NCI-H460 (cell line): Measurements from ENCODE around the gene CCDC77. TPM values are rescaled to one million over a fixed set of nuclear protein-coding genes. Genes with fewer than 3 reads are reported as not detected.

Experiments
- DNase-seq: peaks from one replicate; pipeline ENCODE4 v3.0.0-alpha.2; 2016; ENCODE audit warnings: low read depth; ENCODE audit errors: extremely low read depth
- total RNA-seq: library from RNA; depleted of rRNA; stranded (reverse); fragments of >200 nt; shearing (Covaris generic); gene quantifications from 2 replicates; pipeline ENCODE4 v1.2.3, GENCODE V29; 2014

The CCDC77 gene
- total RNA-seq, 1 experiment from 2014 or later: 31.8 TPM

DNA sequence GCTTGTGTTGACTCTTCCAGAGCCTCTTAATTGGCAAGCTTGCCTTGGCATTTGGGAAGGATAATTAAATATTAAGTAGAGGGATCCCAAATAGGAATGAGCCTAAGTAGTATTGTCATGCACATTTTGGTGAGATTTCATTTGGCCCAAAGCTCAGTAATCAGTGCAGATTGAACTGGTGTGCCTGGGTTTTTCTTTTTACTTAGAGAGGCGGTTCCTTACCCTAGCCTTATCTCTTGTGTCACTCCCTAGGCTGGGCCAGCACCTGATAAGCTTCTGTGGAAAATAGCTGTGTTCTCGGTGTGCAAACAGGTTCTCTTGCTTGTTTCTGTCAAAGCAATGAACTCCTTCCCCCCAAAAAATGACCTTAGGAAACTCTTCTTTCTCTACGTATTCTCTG lies 49.0 kb downstream of the CCDC77 start:
- DNase-seq: no peak

DNA sequence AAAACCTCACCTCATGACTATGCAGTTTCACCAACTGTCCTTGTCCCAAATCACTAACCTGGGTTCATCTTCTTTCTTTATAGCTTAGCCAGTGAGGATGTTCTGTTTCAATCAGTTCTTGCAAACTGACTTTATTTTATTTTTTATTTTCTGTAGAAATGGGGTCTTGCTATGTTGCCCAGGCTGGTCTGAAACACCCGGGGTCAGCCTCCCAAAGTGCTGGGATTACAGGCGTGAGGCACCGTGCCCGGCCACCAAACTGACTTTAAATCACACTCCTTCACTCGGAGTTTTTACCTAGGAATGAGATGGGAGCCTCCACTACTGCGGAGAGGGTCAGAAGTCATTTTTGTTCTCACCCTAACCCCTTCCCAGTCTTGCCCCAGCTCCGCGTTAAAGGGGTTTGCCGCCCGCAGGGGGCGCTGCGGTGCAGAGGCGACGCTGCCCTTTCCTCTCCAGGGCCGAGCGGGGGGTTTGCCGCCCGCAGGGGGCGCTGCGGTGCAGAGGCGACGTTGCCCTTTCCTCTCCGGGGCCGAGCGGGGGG lies 51.3 kb downstream of the CCDC77 start:
- no peak for DNase-seq

DNA sequence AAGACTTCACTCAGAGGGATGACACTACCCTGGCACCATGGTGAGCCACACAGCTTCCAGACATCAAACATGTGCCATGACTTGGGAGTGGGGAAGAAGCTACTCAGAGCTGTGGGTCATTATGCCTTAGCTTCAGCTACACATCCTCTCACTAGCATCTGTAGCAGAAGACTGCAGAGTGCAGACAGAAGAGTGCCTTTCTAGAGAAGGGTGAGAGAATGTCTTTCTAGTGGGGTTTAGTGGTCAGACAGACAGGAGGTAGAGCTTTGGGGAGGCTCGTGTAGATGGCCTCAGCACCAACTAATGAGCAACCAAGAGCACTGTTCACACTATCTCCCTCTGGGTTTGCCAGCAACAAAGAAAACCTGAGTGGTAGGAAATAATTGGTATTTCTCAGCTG lies 53.4 kb downstream of the CCDC77 start:
- DNase-seq: no peak

DNA sequence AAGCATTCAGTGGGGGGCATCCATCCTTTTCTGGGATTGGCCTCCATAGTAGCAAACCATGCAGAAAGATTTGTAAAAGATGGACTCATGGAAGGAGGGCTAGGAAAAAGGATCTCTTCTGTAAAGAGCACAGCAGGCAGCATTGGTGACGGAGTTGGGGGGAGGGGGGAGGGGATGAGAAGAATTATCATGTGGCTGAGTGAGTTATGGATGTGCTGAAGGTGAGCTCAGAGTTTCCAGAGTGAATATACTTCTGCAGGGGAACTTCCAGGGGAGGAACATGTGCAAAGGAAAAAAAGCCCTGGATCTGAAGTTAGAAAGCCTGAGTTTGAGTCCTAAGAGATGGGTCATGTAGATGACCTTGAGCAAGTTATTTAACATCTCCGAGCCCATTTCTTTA lies 54.4 kb downstream of the CCDC77 start:
- DNase-seq: no peak

DNA sequence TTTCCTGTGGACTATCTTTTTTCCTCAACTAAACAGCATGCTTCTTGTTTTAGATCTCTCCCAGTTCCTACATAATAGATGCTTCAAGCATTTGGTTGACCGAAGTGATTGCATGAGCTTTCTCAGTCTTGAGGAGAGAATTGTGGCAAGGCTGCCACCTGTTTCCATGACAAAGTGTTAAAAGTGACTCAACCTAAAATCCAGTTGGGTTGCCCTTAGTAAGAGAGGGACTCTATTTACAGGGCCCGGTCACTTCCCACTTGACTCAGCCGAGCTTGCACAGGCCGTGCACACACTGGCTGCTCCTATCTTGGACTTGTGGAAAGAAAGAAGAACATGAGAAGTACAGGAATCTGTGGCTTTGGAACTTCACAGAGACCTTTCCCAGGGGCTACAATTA lies 56.2 kb downstream of the CCDC77 start:
- no peak for DNase-seq

DNA sequence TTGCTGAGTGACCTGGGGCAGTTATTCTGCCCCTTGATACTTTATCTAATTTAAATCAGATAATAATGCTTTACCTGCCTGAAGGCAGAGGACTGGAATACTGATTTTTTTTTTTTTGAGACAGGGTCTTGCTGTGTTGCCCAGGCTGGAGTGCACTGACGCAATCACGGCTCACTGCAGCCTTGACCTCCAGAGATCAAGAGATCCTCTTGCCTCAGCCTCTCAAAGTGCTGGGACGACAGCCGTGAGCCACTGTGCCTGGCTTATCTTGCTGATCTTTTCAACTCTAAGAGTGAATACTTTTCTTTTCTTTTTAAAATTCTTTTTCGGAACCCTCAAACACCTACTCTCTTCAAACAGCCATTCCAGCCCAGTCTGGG lies 57.6 kb downstream of the CCDC77 start:
- DNase-seq: no peak

DNA sequence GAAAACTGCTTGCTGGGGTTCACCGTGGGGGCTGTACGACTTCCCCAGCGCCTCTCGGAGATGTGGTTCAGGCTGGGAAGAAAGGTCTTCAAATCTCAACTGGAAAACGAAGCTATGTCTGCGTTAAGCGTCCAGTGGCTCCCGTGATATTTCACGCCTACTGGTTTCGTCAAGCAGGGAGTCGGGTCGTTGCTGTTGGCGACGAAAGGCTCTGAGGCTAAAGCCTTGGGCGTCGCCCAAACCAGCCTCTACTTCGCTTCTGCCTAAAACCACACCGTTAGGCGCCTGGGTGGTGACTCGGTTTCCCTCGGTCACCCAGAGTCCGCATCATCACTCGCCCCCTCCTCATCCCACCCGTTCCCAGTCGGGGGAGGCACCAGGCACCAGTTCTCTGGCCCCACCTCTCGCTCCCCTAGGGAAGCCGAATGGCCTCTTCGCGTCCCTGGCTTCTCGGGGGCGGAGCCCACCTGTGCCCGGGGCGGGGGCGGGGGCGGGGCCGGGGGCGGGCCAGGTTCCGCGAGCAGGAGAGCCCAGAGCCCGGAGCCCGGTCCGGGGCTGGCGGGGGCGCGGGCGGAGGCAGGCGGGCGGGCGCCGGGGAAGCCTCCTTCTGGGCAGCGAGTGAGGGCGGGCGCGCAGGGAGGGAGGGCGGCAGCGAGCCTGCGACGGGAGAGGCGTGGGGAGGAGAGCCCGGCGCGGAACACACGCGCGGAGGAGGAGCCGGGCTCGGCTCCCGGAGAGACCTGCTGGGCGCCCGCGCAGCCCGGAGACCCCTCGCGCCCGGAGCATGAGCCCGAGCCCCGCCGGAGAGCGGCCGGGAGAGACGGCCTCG lies 58.2 kb downstream of the CCDC77 start, which contains the start of gene B4GALNT3:
Gene B4GALNT3, plus strand, starts transcription at position 510 of the 829 bp plus-strand sequence. CDS start 438 bp downstream, outside the sequence.
- peak; percentile 14 for DNase-seq

DNA sequence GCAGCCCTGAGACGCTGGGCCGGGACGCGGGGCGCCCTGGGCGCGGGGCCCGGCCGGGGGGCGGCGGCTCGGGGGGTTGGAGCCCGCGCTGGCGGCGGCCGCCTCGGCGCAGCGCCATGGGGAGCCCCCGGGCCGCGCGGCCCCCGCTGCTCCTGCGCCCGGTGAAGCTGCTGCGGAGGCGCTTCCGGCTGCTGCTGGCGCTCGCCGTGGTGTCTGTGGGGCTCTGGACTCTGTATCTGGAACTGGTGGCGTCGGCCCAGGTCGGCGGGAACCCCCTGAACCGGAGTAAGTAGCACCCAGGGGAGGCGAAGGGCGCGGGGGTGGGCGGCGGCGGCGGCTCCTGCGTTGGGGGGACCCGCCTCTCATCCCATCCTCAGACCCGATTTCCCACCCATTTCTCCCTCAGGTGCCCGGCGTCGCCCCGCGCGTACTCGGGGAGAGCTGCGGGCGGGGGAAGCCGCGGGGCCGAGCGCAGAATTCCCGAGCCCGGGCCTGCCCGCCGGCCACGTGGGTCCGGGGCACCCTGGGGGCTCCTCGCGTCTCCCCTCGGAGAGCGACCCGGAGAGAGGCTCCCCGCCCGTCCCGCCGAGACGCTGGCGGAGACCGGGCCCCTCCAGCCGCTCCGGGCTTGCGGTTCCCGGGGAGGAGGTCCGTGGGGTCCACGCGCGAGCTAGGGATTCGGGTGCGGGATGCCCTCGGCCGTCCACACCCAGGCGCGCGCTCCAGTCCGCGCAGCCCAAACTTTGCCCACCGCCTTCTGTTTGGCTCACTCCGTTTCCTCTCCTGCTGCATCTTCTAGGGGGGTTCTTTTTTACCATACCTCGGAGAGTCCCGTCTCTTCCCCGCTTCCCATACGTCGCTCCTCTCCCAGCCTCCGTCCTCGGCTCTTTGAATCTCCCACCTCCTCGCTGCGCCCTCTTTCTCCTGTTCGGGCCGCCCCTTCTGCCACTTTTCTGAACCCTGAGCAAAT lies 59.1 kb downstream of the CCDC77 start:
- no peak for DNase-seq

DNA sequence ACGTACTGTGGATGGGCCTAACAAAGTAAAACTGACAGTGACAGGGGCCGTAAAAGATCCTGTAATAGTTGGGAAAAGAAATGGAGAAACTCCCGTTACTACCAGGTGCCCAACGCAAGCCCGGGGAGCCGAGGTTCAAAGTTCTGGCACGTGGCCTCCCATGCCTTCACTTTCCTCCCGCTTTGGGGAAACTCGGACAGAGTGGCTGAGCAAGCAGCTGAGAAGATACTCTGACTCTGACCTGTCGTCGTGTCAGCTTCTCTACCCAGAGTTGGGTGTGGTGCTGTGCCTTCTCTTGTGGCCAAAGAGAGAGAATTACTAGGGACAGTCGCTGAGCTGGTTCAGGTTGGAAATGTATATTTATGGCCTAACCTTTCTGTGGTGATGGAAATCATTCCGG lies 60.0 kb downstream of the CCDC77 start:
- no peak for DNase-seq

DNA sequence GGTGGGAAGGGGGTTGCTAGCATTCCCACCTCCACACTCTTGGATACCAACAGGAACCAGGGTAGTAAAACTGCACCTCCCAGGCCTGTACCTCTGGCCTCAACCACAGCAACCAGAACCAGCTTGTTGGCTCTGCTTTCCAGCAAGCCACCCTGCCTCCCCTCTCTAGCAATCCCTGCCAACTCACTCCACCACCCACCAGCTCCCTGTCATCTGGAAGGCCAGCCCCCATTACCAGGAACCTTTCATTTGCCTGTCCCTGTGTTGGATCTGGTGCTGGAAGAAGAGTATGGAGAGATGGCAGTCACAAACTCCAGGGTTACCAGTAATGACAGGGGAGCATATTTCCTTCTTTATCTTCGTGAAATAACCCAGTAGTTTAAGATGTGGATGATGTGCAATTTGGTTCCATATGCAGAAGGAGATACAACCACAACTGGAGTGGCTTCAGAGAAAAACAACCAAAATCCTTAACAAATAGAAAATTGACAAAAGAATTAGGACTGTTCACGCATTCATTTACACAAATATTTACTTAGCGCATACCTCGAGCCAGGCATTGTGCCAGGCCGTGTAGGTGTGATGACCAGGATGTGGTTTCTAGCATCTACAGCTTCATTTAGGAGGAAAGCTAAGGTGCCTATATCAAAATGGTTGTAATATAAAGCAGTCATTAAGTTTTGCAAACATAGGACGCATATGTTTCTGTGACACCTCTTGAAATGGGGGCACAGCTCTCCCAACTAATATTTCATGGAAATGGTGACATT lies 61.7 kb downstream of the CCDC77 start:
- DNase-seq: no peak

DNA sequence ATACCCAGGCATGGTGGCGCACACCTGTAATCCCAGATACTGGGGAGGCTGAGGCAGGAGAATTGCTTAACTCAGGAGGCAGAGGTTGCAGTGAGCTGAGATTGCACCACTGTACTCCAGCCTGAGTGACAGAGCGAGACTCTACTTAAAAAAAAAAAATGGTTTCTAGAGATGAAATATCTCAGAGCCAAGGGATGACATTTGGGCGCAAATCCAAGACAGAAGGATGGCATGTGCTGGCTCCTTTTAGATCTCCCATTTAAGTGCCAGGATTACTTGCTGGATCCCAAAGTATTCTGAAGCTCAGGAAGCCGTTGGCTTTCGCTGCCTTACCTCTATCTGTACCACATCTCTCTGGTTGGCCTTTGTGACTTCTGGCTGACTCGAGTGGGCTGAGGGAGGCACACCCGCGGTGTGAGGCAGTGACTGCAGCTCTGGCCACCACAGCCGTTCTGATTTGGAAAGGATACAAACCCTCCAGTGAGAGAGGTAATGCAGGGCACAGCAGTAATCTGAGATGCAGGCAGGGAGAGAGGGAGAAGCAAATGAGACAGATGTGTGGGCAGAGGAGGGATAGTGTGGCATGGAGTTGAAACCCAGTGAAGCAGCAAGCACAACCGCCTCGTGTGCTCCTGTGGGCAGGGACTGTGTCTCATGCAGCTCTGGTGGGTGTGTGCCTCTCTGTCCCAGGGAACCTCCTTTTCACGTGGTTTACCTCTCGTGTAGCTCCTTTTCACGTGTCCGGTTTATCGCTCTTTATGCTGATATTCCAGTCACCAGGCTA lies 63.2 kb downstream of the CCDC77 start:
- DNase-seq: no peak

DNA sequence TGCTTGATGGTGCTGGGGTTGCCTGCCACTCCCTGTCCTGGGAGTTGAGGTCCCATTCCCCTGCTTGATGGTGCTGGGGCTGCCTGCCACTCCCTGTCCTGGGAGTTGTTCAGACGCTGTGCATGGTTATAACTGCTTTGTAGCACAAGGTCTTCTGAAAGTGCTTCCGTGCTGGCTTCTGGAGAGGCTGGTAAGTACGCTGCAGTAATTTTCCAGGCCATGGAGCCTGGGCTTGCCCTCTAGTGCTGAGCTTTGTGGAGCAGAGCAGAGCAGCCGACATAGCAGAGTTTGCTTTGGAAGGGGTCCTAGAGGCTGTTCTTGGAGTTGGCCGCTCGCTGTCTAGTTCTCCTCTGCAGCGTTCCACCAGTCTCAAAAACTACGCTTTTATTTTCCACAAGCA lies 64.6 kb downstream of the CCDC77 start:
- no peak for DNase-seq

DNA sequence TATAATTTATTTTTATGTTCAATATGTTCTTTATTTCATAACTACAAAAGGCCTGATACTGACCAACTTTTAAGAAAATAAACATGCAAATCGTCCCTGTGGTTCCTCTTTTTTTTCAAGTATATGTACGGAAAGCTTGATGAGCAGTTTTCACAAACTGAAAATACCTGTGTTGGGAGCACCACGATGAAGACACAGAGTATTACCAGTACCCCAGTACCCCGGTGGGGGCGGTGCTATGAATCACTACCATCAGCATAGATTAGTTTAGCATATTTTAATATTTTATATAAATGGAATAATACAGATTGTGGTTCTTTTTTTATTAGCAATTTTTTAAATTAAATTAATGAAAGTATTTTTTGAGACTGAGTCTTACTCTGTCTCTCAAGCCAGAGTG lies 65.3 kb downstream of the CCDC77 start:
- no peak for DNase-seq

DNA sequence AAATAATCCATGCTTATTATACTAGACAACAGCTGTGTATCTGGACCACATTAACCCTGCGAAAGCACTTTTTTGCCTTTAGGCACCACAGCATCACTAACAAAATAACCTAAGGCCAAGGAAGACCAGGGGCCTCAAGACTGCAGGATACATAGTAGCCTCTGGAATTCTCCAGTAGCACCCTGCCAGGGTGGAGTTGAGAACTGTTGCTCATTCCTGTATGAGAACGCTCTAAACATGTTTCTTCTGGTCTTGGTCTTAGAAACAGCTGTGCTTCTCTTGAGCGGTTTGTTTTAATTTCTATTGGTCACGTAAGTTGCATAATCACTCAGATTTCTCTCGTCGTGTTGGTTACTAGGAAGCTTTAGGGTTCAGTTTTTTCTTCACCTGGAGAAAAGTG lies 66.1 kb downstream of the CCDC77 start:
- DNase-seq: no peak

DNA sequence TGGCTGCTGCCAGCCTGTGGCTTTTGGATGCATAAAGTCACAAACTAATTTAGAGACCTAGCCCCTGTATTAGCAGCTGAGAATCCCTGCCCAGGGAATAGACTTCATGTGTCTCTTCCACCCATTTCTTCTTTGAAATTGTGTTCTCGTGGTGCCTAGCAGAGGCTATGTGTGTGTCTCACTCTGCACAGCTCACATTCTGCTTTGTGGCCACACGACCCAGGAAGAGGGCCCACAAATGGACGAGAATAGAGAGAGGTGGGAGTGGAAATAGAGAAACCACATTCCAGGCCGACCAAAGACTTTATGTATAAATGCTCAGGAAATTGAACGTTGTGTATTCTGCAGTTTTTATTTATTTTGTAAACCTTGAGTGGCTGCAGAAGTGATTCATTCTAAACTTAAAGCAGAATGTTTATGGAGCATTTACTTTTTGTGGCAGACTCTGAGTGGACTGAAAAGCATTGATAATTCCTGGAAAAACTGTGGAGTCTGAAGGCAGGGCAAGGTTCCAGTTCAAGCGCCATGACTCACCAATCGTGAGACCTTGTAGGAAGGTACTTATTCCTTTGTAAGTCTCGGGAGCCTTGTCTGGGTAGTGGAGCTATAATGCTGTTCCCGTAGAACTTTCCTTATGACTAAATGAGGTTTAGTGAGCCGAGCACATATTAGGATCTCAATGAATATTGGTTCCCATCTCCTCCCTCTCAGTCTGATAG lies 67.4 kb downstream of the CCDC77 start:
- DNase-seq: no peak

DNA sequence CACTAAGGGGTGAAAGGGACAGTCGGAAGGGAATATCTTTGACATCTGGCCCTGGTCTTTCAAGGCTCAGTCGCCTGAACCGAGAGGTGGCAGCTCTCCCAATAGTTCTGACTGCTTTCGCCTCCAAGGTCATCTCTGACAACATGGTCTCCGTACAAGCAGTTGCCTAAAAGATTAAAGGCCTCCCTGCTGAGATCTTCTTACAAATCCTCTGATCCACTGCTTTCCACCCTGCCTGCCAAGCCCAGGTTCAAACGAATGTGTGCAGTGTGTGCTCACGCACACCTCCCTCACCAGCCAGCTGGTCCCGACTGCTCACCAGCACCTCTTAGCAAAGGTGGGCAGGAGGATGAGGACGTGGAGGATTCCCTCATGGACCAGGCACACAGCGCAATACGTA lies 68.7 kb downstream of the CCDC77 start:
- no peak for DNase-seq

DNA sequence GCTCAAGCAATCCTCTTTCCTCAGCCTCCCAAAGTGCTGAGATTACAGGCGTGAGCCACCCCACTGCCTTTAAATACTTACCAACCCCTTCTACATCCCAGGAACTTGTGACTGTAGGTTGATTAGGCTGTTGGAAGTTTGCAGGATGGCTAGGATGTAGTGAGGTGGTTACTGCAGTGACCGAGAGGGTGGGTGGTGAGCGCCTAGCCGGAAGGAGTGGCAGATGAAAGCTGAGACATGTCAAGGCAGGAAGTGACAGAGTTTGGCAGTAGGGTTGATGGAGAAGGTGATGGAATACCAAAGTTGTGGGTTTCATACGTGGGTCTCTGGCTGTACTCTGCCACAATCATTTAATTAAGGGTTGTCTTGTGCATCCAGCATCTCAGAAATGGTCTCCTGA lies 71.8 kb downstream of the CCDC77 start:
- DNase-seq: no peak

DNA sequence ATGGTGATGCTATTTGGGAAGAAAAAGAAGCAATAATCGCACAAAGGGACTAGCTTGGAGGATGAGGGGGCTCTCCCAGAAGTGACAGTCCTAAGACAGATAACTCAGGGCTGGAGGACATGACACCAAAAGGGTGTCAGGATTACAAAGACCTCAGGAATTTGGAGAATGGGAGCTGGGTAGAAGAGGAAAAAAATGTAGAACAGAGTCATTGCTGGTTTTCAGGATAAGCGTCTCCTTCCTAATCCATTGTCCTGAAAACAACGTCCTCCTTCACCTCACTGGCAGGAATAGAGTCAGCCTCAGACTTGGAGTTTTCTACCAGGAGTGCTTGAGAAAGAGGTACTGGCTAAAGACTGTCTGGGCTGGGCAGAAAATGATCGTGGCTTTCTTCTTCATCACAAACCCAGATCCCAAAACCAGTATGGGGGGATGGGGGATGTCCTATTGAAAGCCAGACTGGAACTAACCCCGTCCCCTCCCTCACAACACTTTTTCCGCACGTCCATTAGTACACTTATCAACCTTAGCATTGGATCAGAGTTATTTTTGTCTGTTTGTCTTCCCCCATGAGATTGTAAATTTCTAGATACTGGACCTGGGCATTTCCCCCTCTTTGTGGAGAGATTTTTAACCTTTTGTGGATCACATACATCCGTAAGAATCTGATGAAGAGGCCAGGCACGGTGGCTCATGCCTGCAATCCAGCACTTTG lies 72.6 kb downstream of the CCDC77 start:
- DNase-seq: no peak

DNA sequence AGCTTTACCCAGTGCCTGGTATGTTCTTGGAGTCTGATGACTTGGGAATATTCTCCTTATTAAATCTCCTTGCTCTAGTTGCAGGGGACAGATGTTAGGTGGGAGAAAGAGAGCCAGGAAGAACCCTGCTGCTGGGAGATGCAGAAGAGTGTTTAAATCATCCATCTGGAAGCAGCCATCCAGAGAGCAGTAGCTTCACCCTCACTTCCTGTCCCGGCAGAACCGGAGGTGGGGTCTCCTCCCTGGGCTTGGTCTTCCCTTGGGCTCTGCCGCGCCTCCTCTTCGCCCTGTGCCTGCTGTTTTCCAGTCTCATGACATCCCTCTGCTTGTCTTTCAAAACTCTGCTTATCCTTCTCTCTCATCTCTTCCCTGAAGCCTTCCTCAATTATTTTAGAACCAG lies 73.8 kb downstream of the CCDC77 start:
- no peak for DNase-seq
